GM19452 (cell line): ENCODE measurements around the gene LIME1.

Experiments
- ATAC-seq: cut with Tn5 transposase; IDR thresholded peaks from one replicate; pipeline ENCODE4 v1.9.1; 2021; ENCODE audit not compliant: unreplicated experiment

The LIME1 gene

DNA sequence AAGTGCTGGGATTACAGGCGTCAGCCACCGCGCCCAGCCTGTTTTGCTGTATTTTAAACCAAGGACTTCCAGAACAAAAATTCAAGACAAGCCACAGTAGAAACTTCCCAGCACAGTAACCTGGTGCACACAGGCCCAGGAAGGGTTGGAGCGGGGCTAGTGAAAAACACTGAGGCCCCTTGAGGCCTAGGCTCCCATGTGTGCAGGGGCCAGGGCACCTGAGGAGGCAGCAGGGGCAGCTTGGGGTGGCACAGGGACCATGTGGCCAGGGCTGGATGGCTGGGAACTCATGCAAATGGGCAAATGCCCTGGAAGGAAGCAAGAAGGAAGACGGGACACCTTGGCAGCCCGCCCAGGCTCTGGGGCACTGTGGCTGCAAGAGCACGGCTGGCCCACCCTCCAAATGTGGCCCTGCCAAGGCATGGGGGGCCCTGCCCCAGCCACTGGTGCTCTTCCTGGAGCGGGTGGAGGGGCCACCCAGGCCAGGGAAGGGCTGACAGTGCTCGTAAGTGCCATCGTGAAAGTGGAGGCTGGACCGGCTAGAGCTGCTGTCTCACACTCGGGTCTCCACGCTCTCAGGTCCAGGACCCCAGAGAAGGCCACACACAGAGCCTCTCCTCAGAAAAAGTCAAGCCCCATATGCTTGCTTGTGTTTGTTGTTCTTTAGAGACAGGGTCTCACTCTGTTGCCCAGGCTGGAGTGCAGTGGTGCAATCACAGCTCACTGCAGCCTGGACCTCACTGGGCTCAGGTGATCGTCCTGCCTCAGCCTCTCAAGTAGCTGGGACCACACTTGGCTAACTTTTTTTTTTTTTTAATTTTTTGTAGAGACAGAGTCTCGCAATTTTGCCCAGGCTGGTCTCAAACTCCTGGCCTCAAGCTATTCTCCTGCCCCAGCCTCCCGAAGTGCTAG is 13.4 kb downstream of the LIME1 start:
- ATAC-seq = no peak

DNA sequence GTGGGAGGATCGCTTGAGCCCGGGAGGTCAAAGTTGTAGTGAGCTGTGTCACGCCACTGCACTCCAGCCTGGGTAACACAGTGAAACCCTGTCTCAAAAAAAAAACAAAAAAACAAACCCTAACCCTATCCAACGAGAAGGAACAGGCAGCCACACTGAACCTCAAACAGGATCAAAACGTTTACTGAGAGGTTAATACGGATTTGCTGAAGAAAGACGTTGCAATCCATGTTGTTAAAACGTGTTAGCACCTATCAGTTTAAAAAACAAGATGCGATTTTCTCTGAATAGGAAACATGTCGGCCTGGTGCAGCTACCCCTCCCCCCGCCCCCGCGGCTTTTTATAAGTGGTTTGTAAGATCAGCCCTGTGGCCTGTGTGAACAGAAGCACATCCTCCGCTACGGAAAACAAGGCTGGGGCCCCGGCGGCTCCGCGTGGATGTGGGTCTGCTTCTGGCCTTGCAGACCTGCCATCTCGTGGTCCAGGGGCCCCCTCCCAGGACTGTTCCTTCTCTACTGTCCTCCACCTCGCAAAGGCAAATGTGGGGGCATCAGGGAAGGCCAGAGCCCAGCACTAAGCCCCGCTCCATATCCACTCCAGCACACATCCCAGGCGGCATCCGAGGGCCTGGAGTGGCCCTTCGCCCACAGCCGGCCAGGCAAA is 14.5 kb downstream of the LIME1 start:
- no peak for ATAC-seq

- ATAC-seq = no peak
Measured at GRCh38 chr20:63751471-63752271, 15.2 kb downstream of the LIME1 start.

- ATAC-seq = no peak
Measured at GRCh38 chr20:63752411-63753101, 16.1 kb downstream of the LIME1 start.

DNA sequence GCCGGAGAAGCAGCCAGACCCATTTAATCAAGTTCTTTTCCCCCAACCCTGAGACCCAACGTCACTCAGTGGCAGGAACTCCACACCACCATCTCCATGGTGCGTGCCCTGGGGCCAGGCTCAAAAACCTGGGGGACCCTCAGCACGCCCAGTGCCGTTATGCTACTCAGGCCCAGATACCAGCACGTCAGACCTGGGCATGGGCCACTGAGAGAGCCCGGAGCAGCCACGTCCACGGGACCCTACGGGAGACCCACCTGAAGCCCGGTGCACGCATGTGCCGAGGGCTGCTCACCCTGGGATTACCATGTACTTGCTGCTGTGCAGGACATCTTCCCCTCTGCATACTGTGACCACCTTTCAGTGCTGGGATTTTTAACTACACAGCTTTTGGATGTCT is 16.9 kb downstream of the LIME1 start:
- no peak for ATAC-seq

- no peak for ATAC-seq
Measured at GRCh38 chr20:63754008-63754407, 17.5 kb downstream of the LIME1 start.

GRCh38 chr20:63755933-63756647 is 19.6 kb downstream of the LIME1 start:
- ATAC-seq = no peak

DNA sequence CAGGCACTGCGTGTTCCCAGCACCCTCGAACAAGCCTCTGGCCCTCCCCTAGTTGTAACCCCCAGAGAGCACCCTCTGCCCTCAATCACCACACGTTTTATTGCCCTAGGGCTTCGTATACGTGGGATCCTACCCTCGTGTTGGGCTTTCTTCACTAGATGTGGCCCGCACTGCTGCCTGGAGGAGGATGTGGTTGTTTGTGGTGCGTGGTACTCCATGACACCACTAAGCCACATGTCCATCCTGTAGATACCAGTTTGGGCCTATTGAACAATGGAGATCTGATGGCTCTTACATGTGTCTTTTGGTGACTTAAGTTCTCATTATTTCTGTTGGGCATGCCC is 20.2 kb downstream of the LIME1 start:
- no peak for ATAC-seq

GRCh38 chr20:63758152-63758551 is 21.7 kb downstream of the LIME1 start:
- ATAC-seq = no peak

- ATAC-seq = no peak
Measured at GRCh38 chr20:63759377-63759901, 23.0 kb downstream of the LIME1 start.

- ATAC-seq = no peak
Measured at GRCh38 chr20:63765082-63765873, 28.8 kb downstream of the LIME1 start.

GRCh38 chr20:63765902-63766301 is 29.4 kb downstream of the LIME1 start:
- no peak for ATAC-seq

- ATAC-seq = no peak
Measured at GRCh38 chr20:63766695-63767426, 30.4 kb downstream of the LIME1 start.

- no peak for ATAC-seq
Measured at GRCh38 chr20:63767456-63767855, 31.0 kb downstream of the LIME1 start.

DNA sequence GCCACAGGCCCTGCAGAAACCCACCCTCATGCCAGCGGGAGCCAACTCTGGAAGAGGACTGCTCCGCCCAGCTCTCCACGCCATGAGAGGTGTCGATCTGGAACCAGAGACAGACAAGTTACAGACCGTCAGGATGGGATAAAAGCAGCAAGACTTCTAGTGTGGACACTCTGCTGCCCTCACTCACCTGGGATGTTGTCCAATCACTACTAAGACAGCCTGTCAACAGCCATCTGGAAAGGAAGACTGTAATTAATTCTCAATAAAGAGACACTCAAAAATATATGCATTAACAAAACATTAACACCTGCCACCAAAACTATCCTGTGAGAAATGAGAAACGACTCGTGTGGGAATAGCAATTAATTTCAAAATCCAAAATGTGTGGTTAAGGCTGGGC is 31.4 kb downstream of the LIME1 start:
- no peak for ATAC-seq

DNA sequence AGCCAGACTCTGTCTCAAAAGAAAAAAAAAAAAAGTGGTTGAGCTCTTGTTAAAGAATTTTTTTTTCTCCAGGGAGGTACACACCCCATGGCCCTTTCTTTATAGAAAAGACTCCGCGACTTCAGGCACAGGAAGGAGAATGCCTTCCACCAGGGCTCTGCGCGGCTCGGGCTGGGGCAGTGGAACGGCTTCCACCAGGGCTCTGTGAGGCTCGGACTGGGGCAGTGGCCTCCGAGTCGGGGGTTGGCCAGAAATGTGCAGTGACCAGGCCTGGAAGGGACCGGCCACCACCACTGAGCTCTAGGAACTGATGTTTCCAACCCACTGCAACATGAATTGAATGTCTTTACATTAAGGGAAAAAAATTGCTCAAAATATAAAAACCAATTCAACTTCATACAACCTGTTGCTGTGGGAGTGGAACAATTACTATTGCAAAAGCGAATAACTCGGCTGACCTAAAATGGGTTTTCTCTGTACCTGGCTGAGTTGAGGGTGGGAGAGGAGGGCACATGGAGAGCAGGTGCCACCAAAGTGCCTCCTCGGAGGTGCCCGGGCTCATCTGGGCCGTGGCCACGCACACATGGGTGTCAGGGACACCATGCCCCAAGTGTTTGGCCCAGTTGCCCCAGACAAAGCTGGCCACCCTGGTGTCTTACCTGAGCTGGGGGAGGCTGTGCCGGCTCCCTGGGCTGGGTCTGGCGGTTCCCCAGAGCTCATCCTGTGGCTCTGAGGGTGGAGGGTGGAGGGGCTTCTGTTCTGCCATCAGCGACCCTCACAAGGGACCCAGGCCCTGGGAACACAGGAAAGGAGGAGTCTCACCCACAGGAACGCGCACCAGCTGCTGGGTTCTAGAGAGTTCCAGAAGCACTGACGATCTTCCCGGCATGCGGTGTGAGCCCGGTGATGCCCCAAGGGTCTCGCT is 32.4 kb downstream of the LIME1 start:
- ATAC-seq = no peak

- no peak for ATAC-seq
Measured at GRCh38 chr20:63769891-63770474, 33.5 kb downstream of the LIME1 start.
